H1 (cell line): ENCODE measurements around the gene TRMT2B. TPM values are rescaled to one million over a fixed set of nuclear protein-coding genes. Genes with fewer than 3 reads are reported as not detected.

ENCODE experiments used
- CTCF ChIA-PET: fragments of 300-600 bp; sonication (Branson Sonifier 250); formaldehyde crosslinking; loops from one replicate; lab custom pipeline; 2021; ENCODE audit not compliant: partially characterized antibody; lab: Charles Lee
- POLR2A ChIA-PET: fragments of 300-600 bp; sonication (Branson Sonifier 250); formaldehyde crosslinking; loops from one replicate; lab custom pipeline; 2021; ENCODE audit warnings: inconsistent platforms; ENCODE audit not compliant: partially characterized antibody; lab: Charles Lee
- DNase-seq, 2 experiments: peaks; one replicate each; pipeline versions ENCODE4 v3.0.0 to v3.0.0-alpha.2; 2010 to 2022; ENCODE audit warnings: low spot score in 2 of 2, low read depth in 1 of 2, mixed read lengths in 1 of 2
- FAIRE-seq: peaks from 2 replicates; lab custom pipeline; 2011; peaks lifted over from hg19 to GRCh38; lab: Jason Lieb, UNC
- H2AFZ ChIP-seq: 2 replicates; pipeline ENCODE4 v1.8.1; 2012; ENCODE audit warnings: low read length, inconsistent platforms
- H2AK5ac ChIP-seq: 2 replicates; pipeline ENCODE4 v1.6.1; 2013; ENCODE audit warnings: low read depth, low read length
- H2BK120ac ChIP-seq: replicated peaks from 2 replicates; pipeline ENCODE3; 2013; ENCODE audit warnings: low read depth, low read length, inconsistent platforms
- H2BK12ac ChIP-seq: 2 replicates; pipeline ENCODE4 v1.6.1; 2013; ENCODE audit warnings: low read depth, low read length
- H2BK15ac ChIP-seq: 2 replicates; pipeline ENCODE4 v1.6.1; 2013; ENCODE audit warnings: low read length
- H2BK20ac ChIP-seq: 2 replicates; pipeline ENCODE4 v1.6.1; 2013; ENCODE audit warnings: low read length
- H2BK5ac ChIP-seq: 2 replicates; pipeline ENCODE4 v1.6.1; 2013; ENCODE audit warnings: low read depth, low read length
- H3K14ac ChIP-seq: 2 replicates; pipeline ENCODE4 v1.6.1; 2013; ENCODE audit warnings: inconsistent platforms; ENCODE audit not compliant: insufficient read length
- H3K18ac ChIP-seq: 2 replicates; pipeline ENCODE4 v1.6.1; 2013; ENCODE audit warnings: low read length; ENCODE audit errors: extremely low read depth
- H3K23ac ChIP-seq: 2 replicates; pipeline ENCODE4 v1.6.1; 2013; ENCODE audit warnings: inconsistent platforms; ENCODE audit not compliant: insufficient read length
- H3K23me2 ChIP-seq: 2 replicates; pipeline ENCODE4 v1.6.1; 2013; ENCODE audit warnings: low read depth, low read length
- H3K27ac ChIP-seq: 2 replicates; pipeline ENCODE4 v1.6.1; 2011; ENCODE audit warnings: low read depth, low read length, inconsistent platforms
- H3K27me3 ChIP-seq, 4 experiments: replicated peaks in 1 of 4; 1 replicate in 1 of 4; 2 replicates in 3 of 4; pipeline versions ENCODE4 v1.6.1 to v1.8.1; 2011 to 2013; ENCODE audit warnings: low read length in 3 of 4, mild to moderate bottlenecking in 3 of 4, inconsistent platforms in 2 of 4, mixed read lengths in 2 of 4, moderate library complexity in 1 of 4; ENCODE audit not compliant: control insufficient read depth in 3 of 4, insufficient read depth in 3 of 4; ENCODE audit errors: extremely low read depth in 1 of 4
- H3K36me3 ChIP-seq, 4 experiments: 2 replicates each; pipeline versions ENCODE4 v1.6.1 to v1.8.1; 2011 to 2013; ENCODE audit warnings: mild to moderate bottlenecking in 4 of 4, low read length in 3 of 4, moderate library complexity in 2 of 4, control low read depth in 1 of 4, inconsistent platforms in 1 of 4; ENCODE audit not compliant: insufficient read depth in 4 of 4, control insufficient read depth in 2 of 4
- H3K4ac ChIP-seq: replicated peaks from 2 replicates; pipeline ENCODE3; 2013; ENCODE audit warnings: low read length, low read depth, mixed read lengths, inconsistent platforms; ENCODE audit not compliant: insufficient read length
- H3K4me1 ChIP-seq, 4 experiments: replicated peaks in 1 of 4; 1 replicate in 1 of 4; 2 replicates in 3 of 4; pipeline versions ENCODE4 v1.6.1 to v1.8.1; 2011 to 2013; ENCODE audit warnings: low read length in 3 of 4, inconsistent platforms in 2 of 4, mixed read lengths in 1 of 4; ENCODE audit not compliant: insufficient read depth in 4 of 4, control insufficient read depth in 3 of 4
- H3K4me2 ChIP-seq, 2 experiments: 2 replicates each; pipeline versions ENCODE4 v1.6.1 to v1.8.1; 2011 to 2013; ENCODE audit warnings: low read depth in 2 of 2, low read length in 2 of 2, control low read depth in 1 of 2, inconsistent platforms in 1 of 2, mild to moderate bottlenecking in 1 of 2; ENCODE audit not compliant: insufficient read depth in 1 of 2
- H3K4me3 ChIP-seq, 4 experiments: fragments of 200-600, 300-600 bp in 1 of 4; sonication (generic), shearing (Covaris generic), sonication (Bioruptor Twin) in 1 of 4; 2 replicates each; pipeline versions ENCODE4 v1.5.1 to v1.8.1; 2011 to 2016; ENCODE audit warnings: low read length in 4 of 4, low read depth in 3 of 4, control low read depth in 2 of 4, inconsistent platforms in 2 of 4, mild to moderate bottlenecking in 2 of 4, mixed read lengths in 1 of 4, moderate library complexity in 1 of 4; ENCODE audit not compliant: insufficient read depth in 2 of 4; ENCODE audit errors: extremely low read depth in 1 of 4
- H3K56ac ChIP-seq: replicated peaks from 2 replicates; pipeline ENCODE3; 2013; ENCODE audit warnings: low read depth, mild to moderate bottlenecking, mixed read lengths, low read length, inconsistent platforms; ENCODE audit not compliant: insufficient read length
- H3K79me1 ChIP-seq: 2 replicates; pipeline ENCODE4 v1.6.1; 2013; ENCODE audit warnings: low read depth, low read length, control low read depth
- H3K79me2 ChIP-seq, 2 experiments: 2 replicates each; pipeline versions ENCODE4 v1.6.1 to v1.8.1; 2012 to 2013; ENCODE audit warnings: low read length in 2 of 2, mild to moderate bottlenecking in 2 of 2, inconsistent platforms in 1 of 2; ENCODE audit not compliant: insufficient read depth in 2 of 2, control insufficient read depth in 1 of 2
- H3K9ac ChIP-seq, 4 experiments: replicated peaks in 1 of 4; 1 replicate in 1 of 4; 2 replicates in 3 of 4; pipeline versions ENCODE4 v1.6.1 to v1.8.1; 2011 to 2013; ENCODE audit warnings: low read depth in 3 of 4, low read length in 3 of 4, control low read depth in 2 of 4, mild to moderate bottlenecking in 2 of 4, moderate library complexity in 2 of 4, inconsistent platforms in 1 of 4; ENCODE audit errors: extremely low read depth in 1 of 4
- H3K9me3 ChIP-seq, 2 experiments: 2 replicates each; pipeline versions ENCODE4 v1.6.1 to v1.8.1; 2012 to 2013; ENCODE audit warnings: mild to moderate bottlenecking in 2 of 2, moderate library complexity in 2 of 2, control low read depth in 1 of 2, inconsistent platforms in 1 of 2, low read depth in 1 of 2, low read length in 1 of 2, mixed read lengths in 1 of 2; ENCODE audit not compliant: insufficient read depth in 2 of 2
- H4K20me1 ChIP-seq, 2 experiments: replicated peaks in 1 of 2; 2 replicates each; pipeline versions ENCODE3 to v1.8.1; 2011 to 2013; ENCODE audit warnings: inconsistent platforms in 2 of 2, low read length in 2 of 2, mild to moderate bottlenecking in 1 of 2; ENCODE audit not compliant: insufficient read depth in 2 of 2, control insufficient read depth in 1 of 2
- H4K5ac ChIP-seq: 2 replicates; pipeline ENCODE4 v1.6.1; 2013; ENCODE audit warnings: low read length, low read depth, mixed read lengths, inconsistent platforms; ENCODE audit not compliant: insufficient read length
- H4K8ac ChIP-seq: 2 replicates; pipeline ENCODE4 v1.8.0; 2013; ENCODE audit warnings: mild to moderate bottlenecking, moderate library complexity, low read length, inconsistent platforms; ENCODE audit not compliant: insufficient read depth; ENCODE audit errors: extremely low read depth
- H4K91ac ChIP-seq: replicated peaks from 2 replicates; pipeline ENCODE3; 2013; ENCODE audit warnings: low read length, mixed read lengths, inconsistent platforms; ENCODE audit not compliant: insufficient read length
- ASH2L ChIP-seq: fragments of 200-600, 300-600 bp; sonication (generic); IDR thresholded peaks from one replicate; pipeline ENCODE4 v1.7.1; 2017; ENCODE audit warnings: low read length
- BRCA1 ChIP-seq: IDR thresholded peaks from 2 replicates; pipeline ENCODE4 v1.6.1; 2012; ENCODE audit warnings: low read depth, low read length, improper control_type of control experiment
- CREB1 ChIP-seq: IDR thresholded peaks from 2 replicates; pipeline ENCODE4 v1.6.1; 2012; ENCODE audit warnings: inconsistent platforms
- FOSL1 ChIP-seq: IDR thresholded peaks from 2 replicates; pipeline ENCODE4 v1.6.1; 2011; ENCODE audit warnings: mild to moderate bottlenecking, low read depth, low read length, moderate library complexity; ENCODE audit not compliant: insufficient read depth
- KDM4A ChIP-seq: IDR thresholded peaks from one replicate; pipeline ENCODE4 v1.7.1; 2012; ENCODE audit warnings: low read depth, mild to moderate bottlenecking, moderate library complexity, low read length, inconsistent platforms; ENCODE audit not compliant: severe bottlenecking
- MAFK ChIP-seq: IDR thresholded peaks from 2 replicates; pipeline ENCODE4 v1.6.1; 2012; ENCODE audit warnings: low read depth, mild to moderate bottlenecking, improper control_type of control experiment, low read length
- RAD21 ChIP-seq, 2 experiments: IDR thresholded peaks in 1 of 2; conservative IDR thresholded peaks in 1 of 2; 2 replicates each; pipeline ENCODE4 v1.6.1; 2011; ENCODE audit warnings: low read depth in 2 of 2, low read length in 2 of 2, improper control_type of control experiment in 1 of 2, inconsistent platforms in 1 of 2, mild to moderate bottlenecking in 1 of 2, moderate library complexity in 1 of 2
- RXRA ChIP-seq: IDR thresholded peaks from 2 replicates; pipeline ENCODE4 v1.6.1; 2011; ENCODE audit warnings: low read depth, mild to moderate bottlenecking, low read length, moderate library complexity; ENCODE audit not compliant: insufficient read depth
- SAP30 ChIP-seq: fragments of 300-600 bp; sonication (generic); IDR thresholded peaks from 2 replicates; pipeline ENCODE4 v1.7.1; 2012; ENCODE audit warnings: low read length, moderate library complexity, mild to moderate bottlenecking, inconsistent platforms; ENCODE audit not compliant: insufficient read depth, insufficient replicate concordance
- SP4 ChIP-seq: IDR thresholded peaks from 2 replicates; pipeline ENCODE4 v1.6.1; 2012; ENCODE audit warnings: low read length, inconsistent platforms
- TAF1 ChIP-seq: IDR thresholded peaks from 2 replicates; pipeline ENCODE4 v1.6.1; 2011; ENCODE audit warnings: mild to moderate bottlenecking, low read depth, low read length
- TAF7 ChIP-seq: optimal IDR thresholded peaks from 2 replicates; pipeline ENCODE3; 2011; ENCODE audit warnings: low read depth, mild to moderate bottlenecking, inconsistent platforms, low read length, moderate library complexity, borderline replicate concordance
- TEAD4 ChIP-seq: IDR thresholded peaks from 2 replicates; pipeline ENCODE4 v1.6.1; 2012; ENCODE audit warnings: low read depth, low read length, inconsistent platforms, mixed read lengths
- YY1 ChIP-seq: IDR thresholded peaks from 2 replicates; pipeline ENCODE4 v1.6.1; 2011; ENCODE audit warnings: low read depth, mild to moderate bottlenecking, low read length
- ZNF274 ChIP-seq: IDR thresholded peaks from 2 replicates; pipeline ENCODE4 v1.7.0; 2012; ENCODE audit warnings: low read length, borderline replicate concordance; ENCODE audit errors: extremely low read depth
- polyA plus RNA-seq, 7 experiments: library from polyadenylated mRNA; depleted of rRNA in 3 of 7; stranded (reverse) in 5 of 7; unstranded in 2 of 7; fragments of >200 nt in 5 of 7; fragments of 200-250 nt in 2 of 7; gene quantifications; 1 replicate in 5 of 7; 2 replicates in 1 of 7; 4 replicates in 1 of 7; pipeline versions ENCODE4 v1.2.1 to v1.2.3, GENCODE V29; 2011 to 2013; ENCODE audit warnings: missing spikeins in 2 of 7, mixed read lengths in 2 of 7
- total RNA-seq: library from RNA; stranded (reverse); fragmentation: NEBNext Ultra II Directional; extraction: Animal tissue kit (Norgen Biotek cat#: 25700); gene quantifications from 2 replicates; pipeline ENCODE4 v1.2.1, GENCODE V29; 2021

Gene TRMT2B
- total and polyA plus RNA-seq, 2 of the 8 experiments (the other 6 are each of a cell fraction or from before 2014, with no cell fraction given), result 12.1 to 12.4 TPM

DNA sequence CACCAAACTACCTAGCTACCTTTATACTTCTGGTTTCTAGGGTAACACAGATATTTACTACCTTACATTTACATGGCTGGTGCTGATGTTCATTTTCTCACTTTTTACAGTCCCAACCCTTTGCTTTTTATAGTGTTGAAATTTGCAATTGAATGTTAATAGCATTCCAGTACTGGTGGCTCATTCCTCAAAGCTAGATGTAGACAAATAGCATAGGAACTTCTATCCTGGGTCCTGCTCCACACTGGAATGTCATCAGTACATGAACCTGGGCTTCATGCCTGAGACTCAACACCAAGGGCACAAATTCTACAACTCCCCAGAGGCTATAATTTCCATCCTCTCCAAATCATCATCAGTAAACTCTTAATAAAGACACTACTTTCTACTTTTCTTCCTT lies 10.3 kb upstream of the TRMT2B start:
- Histone ChIP-seq H3K23me2 (no peaks in the 10 kb centered on the region), H3K79me1 (no peaks in the 10 kb centered on the region), H2BK5ac (no peak overlapping the region), H3K27me3 (no peaks in the 10 kb centered on the region), H3K18ac (no peak overlapping the region), H3K9me3 (no peaks in the 10 kb centered on the region), H3K4me1 (no peaks in the 10 kb centered on the region), H3K9ac (no peak overlapping the region), H4K5ac (no peak overlapping the region), H3K36me3 (no peaks in the 10 kb centered on the region), H2BK20ac (no peak overlapping the region), H3K14ac (no peak overlapping the region), H4K8ac (no peak overlapping the region), H3K23ac (no peak overlapping the region), H3K4me3 (no peak overlapping the region), H3K27ac (no peak overlapping the region), H3K4ac (no peak overlapping the region), H3K4me2 (no peak overlapping the region), H2AK5ac (no peak overlapping the region), H2BK15ac (no peak overlapping the region), H4K20me1 (no peaks in the 10 kb centered on the region), H2AFZ (no peak overlapping the region), H3K79me2 (no peaks in the 10 kb centered on the region), H2BK12ac (no peak overlapping the region), H4K91ac (no peak overlapping the region), H3K56ac (no peak overlapping the region), H2BK120ac (no peak overlapping the region)
- FAIRE-seq (no peak), DNase-seq (no peak)
- ChIA-PET POLR2A (no interaction called here), CTCF (no interaction called here)
- TF ChIP-seq RXRA (no peak), CREB1 (no peak), TAF1 (no peak), KDM4A (no peak), FOSL1 (no peak), MAFK (no peak), TAF7 (no peak), BRCA1 (no peak), ZNF274 (no peak), ASH2L (no peak), SAP30 (no peak), YY1 (no peak), RAD21 (IDR thresholded peaks at IDR 0.05 in 1 of 2, conservative IDR thresholded peaks at IDR 0.05 in 1 of 2; ENCODE audit: low read depth in 2 of 2, low read length in 2 of 2) (no peak), TEAD4 (no peak), SP4 (no peak)
